ENCODE results near the gene NUDT16. TPM values are rescaled to one million over a fixed set of nuclear protein-coding genes. Genes with fewer than 3 reads are reported as not detected.

Gene NUDT16
- 18.6 TPM for total RNA-seq

DNA sequence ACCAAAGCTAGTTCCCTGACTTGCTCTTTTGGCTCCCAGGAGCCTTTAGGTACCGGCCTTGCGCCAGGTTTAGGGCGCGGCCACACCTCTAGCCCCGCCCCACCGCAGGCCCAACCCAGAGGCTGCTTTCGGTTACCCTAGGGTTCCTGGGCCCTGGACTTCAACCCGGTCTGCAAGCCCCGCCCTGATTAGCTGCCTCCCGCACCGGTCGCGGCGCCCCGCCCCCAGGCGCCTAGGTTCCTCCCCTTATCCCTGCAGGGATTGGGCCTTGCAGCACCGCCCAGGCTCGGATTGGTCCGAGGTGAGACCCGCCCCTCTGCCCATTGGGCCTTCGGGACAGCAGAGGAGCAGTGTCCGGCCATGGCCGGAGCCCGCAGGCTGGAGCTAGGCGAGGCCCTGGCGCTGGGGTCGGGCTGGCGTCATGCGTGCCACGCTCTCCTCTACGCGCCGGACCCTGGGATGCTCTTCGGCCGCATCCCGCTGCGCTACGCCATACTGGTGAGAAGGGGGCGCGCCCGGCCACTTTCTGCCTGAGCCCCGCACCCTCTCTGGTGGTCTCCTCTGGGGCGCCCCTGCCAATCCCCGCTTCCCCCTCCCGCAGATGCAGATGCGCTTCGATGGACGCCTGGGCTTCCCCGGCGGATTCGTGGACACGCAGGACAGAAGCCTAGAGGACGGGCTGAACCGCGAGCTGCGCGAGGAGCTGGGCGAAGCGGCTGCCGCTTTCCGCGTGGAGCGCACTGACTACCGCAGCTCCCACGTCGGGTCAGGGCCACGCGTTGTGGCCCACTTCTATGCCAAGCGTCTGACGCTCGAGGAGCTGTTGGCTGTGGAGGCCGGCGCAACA, at the start of gene NUDT16:
Gene NUDT16, plus strand, starts transcription at position 330 of the 847 bp plus-strand sequence. Its CDS starts 31 bp downstream, at position 361.

Other genes with a start within 250 kb of the NUDT16 start
- 86.8 TPM for gene MRPL3, start 121.2 kb downstream of the NUDT16 start, total RNA-seq